ENCODE results near the gene CDC14B.

DNA sequence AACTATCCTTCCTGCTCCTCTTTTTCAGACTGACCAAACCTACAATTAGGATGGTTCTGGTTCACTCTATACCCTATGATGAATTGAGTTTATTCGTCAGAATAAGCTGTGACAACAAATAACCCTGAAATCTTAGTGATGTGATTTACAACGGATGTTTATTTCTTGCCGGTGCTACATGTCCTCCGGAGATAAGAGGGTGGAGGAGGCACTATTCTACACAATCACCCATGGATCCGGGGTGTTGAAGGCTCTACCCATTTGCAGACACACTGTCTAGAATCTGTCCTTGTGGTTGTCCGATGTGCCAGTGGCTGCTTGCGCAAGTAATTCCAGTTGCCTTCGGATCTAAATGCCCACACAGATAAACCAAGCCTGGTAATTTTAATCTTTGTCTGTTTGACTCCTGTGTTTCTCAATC, 44.7 kb downstream of the CDC14B start:
- TF ChIP-seq, protein P1, sequence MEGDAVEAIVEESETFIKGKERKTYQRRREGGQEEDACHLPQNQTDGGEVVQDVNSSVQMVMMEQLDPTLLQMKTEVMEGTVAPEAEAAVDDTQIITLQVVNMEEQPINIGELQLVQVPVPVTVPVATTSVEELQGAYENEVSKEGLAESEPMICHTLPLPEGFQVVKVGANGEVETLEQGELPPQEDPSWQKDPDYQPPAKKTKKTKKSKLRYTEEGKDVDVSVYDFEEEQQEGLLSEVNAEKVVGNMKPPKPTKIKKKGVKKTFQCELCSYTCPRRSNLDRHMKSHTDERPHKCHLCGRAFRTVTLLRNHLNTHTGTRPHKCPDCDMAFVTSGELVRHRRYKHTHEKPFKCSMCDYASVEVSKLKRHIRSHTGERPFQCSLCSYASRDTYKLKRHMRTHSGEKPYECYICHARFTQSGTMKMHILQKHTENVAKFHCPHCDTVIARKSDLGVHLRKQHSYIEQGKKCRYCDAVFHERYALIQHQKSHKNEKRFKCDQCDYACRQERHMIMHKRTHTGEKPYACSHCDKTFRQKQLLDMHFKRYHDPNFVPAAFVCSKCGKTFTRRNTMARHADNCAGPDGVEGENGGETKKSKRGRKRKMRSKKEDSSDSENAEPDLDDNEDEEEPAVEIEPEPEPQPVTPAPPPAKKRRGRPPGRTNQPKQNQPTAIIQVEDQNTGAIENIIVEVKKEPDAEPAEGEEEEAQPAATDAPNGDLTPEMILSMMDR (conservative IDR thresholded peaks at IDR 0.05; ENCODE audit: low read length): no peak
- TF ChIP-seq EZH2phosphoT487 (IDR thresholded peaks at IDR 0.05; ENCODE audit: borderline replicate concordance): no peak

Measured in Loucy (cell line).